ENCODE measurements around the gene ROR2.

- no peak for TF ChIP-seq TCF7L2 (IDR thresholded peaks at IDR 0.05; ENCODE audit: low read depth, low read length)
- TF ChIP-seq, protein P1, sequence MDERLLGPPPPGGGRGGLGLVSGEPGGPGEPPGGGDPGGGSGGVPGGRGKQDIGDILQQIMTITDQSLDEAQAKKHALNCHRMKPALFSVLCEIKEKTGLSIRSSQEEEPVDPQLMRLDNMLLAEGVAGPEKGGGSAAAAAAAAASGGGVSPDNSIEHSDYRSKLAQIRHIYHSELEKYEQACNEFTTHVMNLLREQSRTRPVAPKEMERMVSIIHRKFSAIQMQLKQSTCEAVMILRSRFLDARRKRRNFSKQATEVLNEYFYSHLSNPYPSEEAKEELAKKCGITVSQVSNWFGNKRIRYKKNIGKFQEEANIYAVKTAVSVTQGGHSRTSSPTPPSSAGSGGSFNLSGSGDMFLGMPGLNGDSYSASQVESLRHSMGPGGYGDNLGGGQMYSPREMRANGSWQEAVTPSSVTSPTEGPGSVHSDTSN (CRISPR knock-in tag; IDR thresholded peaks at IDR 0.05) = no peak
Observed at GRCh38 chr9:91758491-91758981, 191.5 kb downstream of the ROR2 start.
